NCI-H2196 (cell line): ENCODE measurements around the gene KIF2C.
"Not testable (repeated sequence)": the region's sequence is repeated elsewhere in the genome, so short reads cannot be mapped to it uniquely, and the experiment has no call there.

Source experiments
- DNase-seq: peaks from one replicate; lab custom pipeline; 2025; ENCODE audit not compliant: unreplicated experiment; lab: John Stamatoyannopoulos, UW

Gene KIF2C

DNA sequence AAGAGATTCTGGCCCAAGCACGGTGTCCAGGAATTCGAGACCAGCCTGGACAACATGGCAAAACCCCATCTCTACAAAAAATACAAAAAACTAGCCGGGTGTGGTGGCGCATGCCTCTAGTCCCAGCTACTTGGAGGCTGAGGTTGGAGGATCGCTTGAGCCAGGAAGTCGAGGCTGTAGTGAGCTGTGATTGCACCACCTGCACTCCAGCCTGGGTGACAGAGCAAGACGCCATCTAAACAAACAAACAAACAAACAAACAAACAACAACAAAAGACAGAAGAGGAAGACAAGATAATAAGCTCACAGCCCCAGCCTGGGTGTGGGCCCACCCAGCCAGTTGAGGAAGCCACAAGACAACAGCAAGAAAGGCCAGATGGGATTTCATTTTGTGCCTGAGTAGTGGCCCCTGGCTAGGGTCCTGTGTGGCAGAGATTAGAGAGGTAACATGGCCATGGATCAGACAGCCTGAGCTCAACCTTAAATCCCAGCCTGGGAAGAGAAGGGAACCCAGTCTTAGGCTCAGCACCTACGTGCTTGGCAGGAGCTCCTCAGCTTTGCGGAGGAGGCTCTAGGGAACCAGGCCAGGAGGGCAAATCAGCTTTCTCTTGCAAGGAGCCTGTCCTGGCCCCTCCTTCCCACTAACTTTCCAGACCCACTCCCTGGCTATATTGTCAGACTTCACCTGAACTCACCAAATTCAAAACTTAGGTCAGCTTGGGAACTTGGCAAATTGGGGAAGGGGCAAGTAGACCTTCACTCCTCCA, 53.3 kb downstream of the KIF2C start:
- no peak for DNase-seq

DNA sequence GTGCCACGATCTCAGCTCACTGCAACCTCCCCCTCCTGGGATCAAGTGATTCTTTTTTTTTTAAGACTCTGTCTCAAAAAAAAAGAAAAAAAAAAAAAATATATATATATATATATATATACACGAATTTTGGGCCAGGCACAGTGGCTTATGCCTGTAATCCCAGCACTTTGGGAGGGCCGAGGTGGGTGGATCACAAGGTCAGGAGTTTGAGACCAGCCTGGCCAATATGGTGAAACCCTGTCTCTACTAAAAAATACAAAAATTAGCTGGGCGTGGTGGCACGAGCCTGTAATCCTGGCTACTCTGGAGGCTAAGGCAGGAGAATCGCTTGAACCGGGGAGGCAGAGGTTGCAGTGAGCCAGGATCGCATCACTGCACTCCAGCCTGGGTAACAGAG, 58.2 kb downstream of the KIF2C start:
- not testable (repeated sequence) for DNase-seq

DNA sequence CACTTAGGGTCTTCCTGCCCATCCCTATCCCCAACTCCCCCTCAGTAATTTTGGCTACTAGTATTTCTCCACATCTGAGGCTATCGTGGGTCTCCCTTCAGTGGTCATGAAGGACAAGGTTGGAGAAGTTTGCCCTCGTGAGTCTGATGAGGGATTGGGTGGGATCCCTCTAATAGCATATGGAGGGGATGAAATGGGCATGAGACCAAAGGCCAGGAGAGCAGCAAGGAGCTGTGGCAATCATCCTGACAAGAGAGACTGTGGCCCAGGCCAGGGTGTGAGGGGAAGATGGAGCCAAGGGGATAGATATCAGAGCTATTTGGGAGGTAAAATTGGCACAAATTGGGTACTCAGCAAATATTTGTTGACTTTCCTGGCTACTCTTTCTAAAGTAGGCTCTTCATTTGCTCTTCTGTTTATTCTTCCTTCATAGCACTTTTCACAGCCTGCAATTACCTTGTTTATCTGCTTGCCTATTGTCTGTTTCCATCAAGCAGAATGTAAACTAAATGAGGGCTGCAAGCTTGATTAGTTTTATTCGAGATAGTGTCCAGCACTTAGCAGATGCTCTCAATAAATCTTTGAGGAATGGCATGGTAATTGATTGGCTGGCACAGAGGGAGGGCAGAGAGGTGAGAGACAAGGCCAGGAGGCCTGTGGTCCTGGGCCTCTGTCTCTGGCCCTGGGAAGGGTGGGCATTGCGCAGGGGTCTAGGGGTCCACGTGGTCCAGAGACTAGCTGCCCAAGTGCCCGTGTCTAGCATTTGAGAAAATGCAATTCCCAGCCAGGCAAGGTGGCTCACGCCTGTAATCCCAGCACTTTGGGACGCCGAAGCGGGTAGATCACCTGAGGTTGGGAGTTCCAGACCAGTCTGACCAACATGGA, 59.1 kb downstream of the KIF2C start:
- DNase-seq = peak; percentile 43

DNA sequence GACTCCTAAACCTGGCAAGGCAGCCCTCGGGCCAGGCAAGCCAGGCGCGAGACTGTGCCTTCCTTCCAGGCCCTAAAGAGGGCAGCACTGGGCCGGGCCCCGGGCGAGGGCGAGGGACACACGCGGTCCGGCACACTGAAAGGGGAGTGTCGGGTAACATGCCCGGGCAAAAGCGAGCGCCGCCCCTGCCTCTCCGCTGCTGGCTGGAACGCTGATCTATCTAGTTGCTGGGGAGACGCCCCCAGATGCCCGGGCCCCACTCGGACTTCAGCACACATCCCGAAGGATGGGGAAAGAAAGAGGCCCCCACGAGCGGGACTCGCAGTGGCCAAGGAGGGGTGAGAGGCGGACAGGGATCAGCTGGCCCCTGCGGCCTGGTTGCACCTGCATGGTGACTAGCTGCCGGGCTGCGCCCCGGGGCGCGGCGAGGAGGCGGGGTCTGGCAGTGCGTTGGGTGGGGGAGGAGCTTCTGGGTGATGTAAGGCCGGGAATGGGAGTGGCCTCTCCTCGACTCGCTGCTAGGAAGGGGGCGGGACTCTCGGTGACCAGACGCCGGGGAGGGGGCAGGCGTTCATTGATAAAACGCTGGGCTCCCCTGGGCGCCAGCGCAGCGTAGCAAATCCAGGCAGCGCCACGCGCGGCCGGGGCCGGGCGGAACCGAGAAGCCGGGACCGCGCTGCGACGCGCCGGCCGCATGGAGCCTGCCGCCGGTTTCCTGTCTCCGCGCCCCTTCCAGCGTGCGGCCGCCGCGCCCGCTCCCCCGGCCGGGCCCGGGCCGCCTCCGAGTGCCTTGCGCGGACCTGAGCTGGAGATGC, 60.3 kb downstream of the KIF2C start, which contains the start of gene PLK3:
TSS of gene PLK3 (plus strand) at position 608 of the 815 bp plus-strand sequence. CDS start at position 695, 87 bp downstream.
- peak; percentile 96 for DNase-seq

DNA sequence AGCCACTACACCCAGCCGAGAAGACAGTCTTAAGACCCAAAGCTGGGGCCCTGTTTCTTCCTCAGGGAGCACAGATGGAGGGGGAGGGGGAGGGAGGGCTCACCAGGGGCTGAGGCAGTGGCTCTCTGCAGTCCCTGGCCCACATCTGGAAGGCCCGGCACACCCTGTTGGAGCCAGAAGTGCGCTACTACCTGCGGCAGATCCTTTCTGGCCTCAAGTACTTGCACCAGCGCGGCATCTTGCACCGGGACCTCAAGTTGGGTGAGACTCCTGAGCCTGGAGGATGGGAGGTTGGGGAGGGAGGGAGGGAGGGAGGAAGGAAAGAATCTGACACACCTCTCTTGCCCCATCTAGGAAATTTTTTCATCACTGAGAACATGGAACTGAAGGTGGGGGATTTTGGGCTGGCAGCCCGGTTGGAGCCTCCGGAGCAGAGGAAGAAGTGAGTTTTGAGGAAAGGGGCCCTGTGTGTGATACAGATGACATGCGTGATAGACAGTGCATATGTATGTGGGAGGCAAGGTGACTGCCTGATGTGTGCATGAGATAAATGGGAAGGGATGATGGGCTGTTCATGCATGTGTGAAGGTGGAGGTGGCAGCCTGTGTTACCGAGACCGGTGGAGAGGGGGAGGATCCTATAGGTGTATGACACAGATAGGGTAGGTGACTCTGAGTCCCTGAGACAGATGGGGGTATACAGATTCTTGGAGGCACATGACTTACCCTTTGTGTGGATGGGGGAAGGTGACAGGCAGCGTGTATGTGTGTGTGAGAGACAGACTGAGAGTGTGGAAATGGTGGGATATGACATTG, 62.1 kb downstream of the KIF2C start:
- no peak for DNase-seq

DNA sequence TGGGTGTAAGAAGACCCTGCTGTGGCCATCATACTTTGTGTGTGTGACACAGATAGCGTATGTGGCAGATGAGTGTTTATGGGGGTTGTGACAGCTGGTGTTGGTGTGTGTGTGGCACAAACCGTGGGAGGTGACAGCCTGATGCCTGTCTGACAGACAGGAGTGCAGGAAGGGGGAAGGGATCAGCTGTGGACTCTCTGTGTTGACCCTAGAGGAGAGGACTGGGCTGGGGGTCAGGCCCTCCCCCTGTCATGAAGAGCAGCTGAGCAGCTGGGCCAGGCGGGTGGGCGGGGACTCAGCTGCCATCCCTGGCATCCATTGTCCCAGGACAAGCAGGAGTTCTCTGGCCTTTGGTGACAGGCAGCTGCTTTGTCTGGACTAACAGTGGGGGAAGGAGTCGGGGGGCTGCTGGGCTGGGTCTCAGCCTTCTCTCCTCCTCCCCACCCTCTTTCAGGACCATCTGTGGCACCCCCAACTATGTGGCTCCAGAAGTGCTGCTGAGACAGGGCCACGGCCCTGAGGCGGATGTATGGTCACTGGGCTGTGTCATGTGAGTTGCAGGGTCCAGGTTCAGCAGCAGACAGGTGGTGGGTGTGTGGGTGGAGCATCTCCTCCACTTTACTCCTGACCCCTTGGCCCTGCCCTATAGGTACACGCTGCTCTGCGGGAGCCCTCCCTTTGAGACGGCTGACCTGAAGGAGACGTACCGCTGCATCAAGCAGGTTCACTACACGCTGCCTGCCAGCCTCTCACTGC, 62.8 kb downstream of the KIF2C start:
- DNase-seq = no peak

DNA sequence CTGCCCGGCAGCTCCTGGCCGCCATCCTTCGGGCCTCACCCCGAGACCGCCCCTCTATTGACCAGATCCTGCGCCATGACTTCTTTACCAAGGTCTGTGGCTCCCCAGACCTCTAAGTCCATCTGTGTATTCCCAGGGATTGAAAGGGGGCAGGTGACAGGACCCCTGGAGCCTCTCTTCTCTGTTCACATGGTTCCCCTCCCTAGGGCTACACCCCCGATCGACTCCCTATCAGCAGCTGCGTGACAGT, 63.4 kb downstream of the KIF2C start:
- DNase-seq = no peak

DNA sequence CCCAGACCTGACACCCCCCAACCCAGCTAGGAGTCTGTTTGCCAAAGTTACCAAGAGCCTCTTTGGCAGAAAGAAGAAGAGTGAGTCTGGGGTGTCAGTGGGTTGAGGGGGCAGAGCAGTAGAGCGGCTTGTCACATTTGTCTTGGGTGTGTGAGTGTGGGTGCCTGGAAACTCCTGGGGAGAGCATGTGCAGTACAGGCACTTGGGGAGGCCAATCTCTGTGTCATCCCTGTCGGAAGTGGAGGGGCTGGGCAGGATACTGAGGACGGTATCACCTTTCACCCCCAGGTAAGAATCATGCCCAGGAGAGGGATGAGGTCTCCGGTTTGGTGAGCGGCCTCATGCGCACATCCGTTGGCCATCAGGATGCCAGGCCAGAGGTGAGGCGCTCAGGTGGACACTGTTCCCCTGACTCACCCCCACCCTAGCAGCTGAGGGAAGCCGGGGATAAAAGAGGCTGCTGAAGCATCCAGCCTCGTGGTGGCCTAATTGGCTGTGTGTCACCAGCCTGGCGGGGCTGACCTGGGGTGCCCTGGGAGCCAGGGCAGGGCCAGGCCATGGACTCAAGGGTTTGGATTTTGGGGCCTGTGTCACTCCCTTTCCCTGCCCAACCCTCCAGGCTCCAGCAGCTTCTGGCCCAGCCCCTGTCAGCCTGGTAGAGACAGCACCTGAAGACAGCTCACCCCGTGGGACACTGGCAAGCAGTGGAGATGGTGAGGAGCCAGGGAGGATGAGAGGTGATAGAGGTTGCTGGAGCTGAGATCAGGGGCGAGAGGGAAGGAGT, 63.9 kb downstream of the KIF2C start:
- DNase-seq = no peak

DNA sequence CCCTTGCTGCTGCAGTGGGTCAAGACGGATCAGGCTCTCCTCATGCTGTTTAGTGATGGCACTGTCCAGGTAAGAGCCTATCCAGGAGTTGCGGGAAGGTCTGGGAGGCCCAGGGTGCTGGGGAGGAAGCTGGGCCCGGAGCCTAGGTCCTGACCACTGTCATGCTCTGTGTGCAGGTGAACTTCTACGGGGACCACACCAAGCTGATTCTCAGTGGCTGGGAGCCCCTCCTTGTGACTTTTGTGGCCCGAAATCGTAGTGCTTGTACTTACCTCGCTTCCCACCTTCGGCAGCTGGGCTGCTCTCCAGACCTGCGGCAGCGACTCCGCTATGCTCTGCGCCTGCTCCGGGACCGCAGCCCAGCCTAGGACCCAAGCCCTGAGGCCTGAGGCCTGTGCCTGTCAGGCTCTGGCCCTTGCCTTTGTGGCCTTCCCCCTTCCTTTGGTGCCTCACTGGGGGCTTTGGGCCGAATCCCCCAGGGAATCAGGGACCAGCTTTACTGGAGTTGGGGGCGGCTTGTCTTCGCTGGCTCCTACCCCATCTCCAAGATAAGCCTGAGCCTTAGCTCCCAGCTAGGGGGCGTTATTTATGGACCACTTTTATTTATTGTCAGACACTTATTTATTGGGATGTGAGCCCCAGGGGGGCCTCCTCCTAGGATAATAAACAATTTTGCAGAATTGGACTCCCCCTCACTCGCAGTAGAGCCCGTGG, 65.8 kb downstream of the KIF2C start:
- DNase-seq = no peak

DNA sequence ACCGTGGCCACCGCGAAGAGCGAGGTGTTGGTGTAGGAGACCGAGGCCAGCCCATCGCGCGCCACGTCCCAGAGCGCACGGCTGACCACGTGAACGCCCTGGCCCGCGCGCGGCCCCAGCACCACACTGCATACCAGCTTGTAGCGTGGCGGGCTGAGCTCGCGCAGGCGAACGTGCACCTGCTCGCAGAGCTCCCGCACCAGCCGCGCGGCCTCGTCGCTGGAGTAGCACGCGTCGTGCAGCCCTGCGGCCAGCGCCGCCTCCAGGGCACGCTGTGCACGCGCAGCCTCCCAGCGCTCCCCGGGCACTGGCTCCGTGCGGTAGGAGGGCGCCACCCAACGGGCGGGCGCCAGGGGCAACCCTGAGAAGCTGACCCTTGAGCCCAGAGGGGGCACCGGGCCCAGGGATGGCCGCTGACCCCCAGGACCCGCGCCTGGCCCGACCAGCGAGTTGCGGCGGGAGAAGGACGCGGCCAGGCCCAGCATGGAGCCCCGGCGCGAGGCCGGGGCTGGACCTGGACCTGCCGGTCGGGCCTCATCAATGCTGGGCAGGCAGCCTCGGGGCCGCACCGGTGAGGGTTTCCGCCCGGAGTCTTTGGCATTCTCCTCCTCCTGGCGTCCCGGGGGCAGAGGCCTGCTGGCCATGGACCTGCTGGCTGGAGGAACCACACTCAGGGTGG, 66.5 kb downstream of the KIF2C start:
- no peak for DNase-seq

DNA sequence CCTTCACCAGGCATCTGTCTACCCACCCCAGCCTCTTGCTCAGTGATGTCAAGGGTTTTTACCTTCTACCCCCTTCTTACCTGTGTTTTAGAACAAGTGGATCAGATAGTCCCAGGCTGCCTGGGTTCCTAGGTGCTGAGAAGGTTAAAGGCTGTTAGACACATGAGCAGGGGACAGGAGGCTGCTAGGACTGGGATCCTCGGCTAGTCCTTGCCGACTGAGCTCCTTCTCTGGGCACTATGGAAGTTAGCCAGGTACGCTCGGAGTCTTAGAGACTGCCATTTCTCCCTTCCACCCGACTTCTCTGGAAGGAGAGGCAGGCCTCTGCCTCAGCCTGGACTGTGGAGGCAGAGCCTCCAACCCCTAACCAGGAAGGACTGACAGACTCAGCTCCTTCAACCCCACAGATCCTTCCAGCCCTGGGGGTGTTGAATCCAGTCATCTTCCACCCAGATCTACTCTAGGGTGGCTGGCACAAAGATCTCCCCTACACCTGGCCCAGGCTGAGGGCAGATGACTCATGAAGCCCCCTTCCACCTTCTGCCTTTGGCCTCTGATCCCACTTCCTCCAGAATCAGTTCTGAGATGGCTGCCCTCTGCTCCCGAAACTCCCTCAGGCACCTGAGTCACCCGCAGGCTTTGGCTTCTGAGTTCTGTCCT, 67.2 kb downstream of the KIF2C start, which contains the start of gene DYNLT4:
TSS of gene DYNLT4 (minus strand) at position 648 of the 660 bp plus-strand sequence. CDS start 683 bp downstream, outside the sequence.
- no peak for DNase-seq

DNA sequence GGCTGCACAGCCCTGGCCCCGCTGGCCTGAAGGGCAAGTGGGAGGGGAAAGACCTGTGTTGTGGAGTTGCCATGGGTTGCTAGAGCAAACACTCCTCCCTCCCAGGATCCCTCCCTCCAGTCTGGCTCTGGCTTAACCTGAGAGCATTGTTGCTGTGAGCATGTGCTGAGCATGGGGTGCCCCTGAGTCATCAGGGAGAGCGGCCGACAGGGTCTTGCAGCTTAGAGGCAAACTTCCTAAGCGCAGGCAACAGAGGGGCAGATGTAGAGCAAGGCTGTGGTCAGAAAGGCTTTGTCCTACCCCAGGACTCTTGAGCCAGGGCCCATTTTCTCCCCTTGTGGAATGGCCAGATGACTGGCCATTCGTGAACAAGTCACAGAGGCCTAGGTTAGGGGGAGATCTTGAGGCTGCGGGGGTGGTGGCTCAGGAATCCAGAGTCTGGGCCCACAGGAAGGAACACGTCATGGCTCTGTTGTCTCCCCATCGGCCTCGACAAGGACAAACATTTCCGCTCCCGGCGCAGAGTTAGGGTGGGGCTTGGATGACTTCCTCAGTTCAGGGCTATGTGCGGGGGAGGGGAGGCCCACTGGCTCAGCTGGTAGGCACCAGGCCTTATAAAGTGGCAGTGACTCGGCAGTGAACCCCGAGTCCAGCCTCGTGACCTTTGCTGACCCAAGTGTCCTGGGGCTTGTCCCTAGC, 67.9 kb downstream of the KIF2C start:
- DNase-seq = peak; percentile 95

DNA sequence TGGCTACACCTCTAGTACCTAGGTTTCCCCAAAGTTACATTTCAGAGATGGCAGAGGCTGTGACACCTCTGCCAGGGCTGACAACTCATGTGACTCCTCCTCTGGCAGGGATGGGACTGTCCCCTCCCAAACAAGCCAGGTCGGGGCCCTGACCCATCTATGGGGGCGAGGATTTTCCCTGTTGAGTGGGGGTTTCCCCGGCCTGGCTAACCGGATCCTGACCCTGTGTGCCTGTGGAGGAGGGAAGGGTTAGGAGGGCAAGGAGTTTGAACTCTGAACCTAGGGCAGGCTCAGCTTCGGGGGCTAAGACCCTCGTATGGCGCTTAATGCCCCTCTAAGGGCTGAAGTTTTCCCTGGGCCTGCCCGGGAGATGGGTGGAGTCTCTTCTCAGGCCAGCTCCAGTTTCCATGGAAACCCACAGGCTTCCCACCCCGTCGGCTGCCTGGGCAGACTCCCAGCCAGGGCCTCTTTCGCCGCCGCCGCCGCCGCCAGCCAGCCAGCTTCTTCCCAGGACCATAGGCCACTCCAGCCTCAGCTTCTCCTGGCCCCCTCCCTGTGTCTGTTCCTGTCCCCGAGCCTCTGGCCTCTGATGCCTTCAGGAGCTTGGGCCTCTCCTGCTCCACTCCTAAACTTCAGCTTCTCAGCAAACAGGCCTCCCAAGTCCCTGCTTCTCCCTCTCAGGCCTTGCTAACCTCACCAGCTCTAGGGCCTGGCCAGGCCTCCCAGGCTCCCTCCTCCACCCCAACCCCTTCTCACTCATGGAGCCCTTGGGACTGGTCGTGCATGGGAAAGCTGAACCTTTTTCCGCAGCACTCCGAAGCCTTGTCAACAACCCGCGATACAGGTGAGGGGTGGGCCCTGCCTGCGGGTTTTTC, 68.7 kb downstream of the KIF2C start, which contains the start of gene BTBD19:
TSS of gene BTBD19 (plus strand) at position 461 of the 875 bp plus-strand sequence. CDS start at position 759, 298 bp downstream.
- DNase-seq = peak; percentile 43

DNA sequence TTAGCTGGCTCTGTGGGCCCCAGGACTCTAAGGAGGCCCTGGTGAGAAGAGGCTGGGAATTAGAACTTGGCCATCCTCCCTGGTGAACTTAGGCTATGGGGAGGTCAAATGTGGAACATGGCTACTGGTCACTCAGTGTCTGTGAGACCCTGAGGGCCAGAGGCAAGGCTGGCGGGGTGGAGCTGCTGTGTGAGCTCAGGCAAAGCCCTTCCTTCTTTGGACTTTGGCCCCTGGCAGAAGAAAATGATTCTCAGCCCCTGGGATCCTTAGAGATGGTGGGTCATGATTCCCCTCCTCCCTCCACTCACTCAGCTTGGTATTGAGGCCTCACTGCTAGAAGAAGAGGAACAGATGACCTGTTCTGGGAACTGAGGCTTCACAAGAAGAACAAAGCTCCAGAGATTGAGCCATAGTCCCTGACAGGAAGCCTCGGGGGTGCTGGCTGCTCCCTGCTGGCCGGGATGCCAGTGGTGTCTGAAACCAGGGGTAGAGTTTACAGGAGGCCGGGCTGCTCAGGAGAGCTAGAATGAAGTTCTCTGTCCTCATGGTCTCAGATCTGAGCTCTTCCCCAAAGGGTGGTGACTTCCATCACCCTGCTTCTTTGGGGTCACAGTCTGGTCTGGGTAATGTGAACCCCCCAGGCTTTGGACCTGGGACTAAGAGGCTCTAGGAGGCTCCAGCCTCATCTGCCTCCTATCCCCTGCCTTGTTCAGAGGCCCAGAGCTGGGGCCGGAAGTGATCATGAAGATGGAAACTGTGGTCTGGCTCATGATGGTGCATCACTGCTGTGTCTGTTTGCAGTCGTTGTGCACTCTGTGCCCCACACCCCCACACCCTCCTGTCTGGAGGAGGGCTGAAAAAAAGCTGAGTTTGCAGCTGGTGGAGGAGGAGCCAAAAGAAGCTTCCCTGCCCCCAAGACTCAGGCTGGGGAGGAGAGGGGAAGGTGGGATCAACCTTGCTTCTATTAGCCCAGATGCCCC, 69.6 kb downstream of the KIF2C start:
- no peak for DNase-seq
